GM19438 (cell line): ENCODE measurements around the gene CREBBP.
A peak's percentile ranks its signal among the peaks of the same experiment; 100 is the strongest.
"Not testable (repeated sequence)": the region's sequence is repeated elsewhere in the genome, so short reads cannot be mapped to it uniquely, and the experiment has no call there.

Experiments
- ATAC-seq: cut with Tn5 transposase; IDR thresholded peaks from one replicate; pipeline ENCODE4 v1.9.1; 2021; ENCODE audit warnings: low read depth; ENCODE audit not compliant: unreplicated experiment

CREBBP gene

DNA sequence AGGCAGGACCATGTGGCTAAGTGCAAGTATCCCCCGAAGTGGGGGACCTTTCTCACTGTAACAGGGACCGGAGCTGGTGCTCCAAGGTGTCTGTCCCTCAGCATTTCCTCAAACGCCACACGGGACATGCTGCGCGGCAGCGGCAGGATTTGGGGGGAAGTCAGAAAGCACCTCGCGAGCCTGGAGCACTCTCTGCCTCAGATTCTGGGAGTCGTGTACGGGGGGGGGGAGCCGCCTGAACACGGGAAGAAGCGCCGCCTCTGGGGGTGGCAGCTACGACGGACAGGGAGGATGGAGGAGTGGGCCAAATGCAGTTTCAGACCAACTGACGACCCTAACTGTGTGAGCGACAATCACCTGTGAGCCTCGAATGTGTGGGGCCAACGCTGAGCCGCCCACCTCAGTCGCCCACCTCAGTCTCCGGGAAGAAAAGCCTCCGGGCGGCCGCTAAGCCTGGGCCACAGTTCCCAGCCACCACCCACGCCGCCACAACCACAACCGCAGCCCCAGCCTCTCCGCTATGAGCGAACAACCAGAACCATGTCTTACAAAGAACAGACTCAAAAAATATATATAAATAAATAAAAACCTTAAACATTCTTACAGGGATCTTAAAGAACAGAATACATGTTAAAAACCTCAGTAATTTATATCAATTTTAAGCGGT is 154.4 kb downstream of the CREBBP start:
- ATAC-seq = no peak

GRCh38 chr16:3725276-3725675 is 155.2 kb downstream of the CREBBP start:
- no peak for ATAC-seq

DNA sequence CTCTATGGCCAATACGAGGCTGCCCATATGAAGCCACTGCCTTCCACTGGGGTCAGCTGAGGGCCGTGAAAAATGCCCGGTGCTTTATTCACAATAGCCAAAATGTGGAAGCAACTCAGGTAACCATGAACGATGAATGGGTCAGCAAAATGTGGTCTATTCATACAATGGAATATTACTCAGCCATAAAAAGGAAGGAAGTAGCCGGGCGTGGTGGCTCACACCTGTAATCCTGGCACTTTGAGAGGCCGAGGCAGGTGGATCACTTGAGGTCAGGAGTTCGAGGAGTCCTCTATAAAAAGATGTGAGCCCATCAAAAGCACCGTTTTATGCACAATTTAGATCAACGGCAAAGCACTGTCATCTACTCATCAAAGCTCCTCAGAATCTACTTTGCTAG is 158.0 kb downstream of the CREBBP start:
- ATAC-seq = no peak

DNA sequence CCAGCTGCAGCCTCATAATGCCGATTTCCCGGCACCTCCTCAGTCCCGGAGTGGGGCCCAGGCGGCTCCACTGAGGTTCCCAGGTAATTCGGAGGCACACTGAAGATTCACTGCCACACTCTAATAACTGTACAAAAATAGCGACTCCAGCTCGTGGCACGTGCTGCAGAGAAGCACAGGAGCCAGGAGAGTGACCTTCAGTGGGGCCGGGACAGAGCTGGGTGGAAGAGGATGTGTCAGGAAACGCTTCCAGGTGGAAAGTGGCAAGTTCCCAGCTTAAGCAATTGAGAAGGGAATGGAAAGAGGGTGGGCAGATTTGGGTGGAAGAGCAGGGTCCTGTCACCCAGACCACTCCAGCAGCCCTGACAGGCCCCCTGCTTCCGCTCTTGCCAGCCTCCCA is 160.1 kb downstream of the CREBBP start:
- no peak for ATAC-seq

DNA sequence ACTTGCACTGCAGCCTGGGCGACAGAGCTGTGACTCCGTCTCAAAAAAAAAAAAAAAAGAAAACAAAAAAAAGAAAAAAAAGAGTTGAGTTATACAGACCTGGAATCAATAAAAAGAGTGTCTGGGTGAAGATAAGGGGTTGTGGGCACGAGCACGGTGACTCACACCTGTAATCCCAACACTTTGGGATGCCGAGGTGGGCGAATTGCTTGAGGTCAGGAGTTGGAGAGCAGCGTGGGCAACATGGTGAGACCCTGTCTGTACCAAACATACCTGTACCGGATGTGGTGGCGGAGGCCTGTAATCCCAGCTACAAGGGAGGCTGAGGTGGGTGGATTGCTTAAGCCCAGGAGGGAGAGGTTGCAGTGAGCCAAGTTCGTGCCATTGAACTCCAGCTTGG is 161.9 kb downstream of the CREBBP start:
- ATAC-seq = no peak

DNA sequence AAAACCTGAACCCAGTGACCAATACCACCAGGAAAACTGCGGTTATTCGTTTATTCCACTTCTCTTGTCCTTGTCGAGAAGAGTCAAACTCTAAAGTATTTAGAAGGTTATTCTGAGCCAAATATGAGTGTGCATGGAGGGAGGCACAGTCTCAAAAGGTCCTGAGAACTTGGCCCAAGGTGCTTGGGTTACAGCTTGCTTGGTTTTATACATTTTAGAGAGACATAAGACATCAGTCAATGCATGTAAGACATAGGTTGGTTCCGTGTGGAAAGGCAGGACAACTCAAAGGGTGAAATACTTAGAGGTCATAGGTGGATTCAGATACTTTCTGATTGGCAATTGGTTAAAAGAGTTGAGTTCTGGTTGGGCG is 162.5 kb downstream of the CREBBP start:
- no peak for ATAC-seq

GRCh38 chr16:3717235-3718018 is 163.1 kb downstream of the CREBBP start, which contains the start of gene TRAP1:
TSS of gene TRAP1 (minus strand) at chr16:3717524. CDS start at chr16:3717508, 16 bp downstream.
- peak; percentile 69 for ATAC-seq

GRCh38 chr16:3716831-3717234 is 163.7 kb downstream of the CREBBP start:
- peak; percentile 33 for ATAC-seq

DNA sequence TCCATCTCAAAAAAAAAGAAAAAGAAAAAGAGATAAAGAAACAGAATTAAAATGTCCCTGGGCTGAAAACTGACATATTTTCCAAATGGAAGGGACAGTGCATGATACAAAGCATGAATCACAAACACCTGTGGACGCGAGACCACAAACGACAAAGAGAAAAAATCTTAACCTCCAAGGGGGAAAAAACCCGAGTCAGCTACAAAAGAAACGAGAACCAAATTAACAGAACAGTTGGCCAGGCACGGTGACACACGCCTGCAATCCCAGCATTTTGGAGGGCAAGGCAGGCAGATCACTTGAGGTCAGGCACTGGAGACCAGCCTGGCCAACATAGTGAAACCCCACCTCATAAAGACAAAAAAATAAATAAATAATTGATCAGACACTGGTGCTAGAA is 165.1 kb downstream of the CREBBP start:
- no peak for ATAC-seq

GRCh38 chr16:3714378-3714777 is 166.1 kb downstream of the CREBBP start:
- not testable (repeated sequence) for ATAC-seq

- no peak for ATAC-seq
Measured at GRCh38 chr16:3713587-3714242, 166.8 kb downstream of the CREBBP start.

- no peak for ATAC-seq
Measured at GRCh38 chr16:3712861-3713372, 167.6 kb downstream of the CREBBP start.

- ATAC-seq = no peak
Measured at GRCh38 chr16:3706253-3707012, 174.1 kb downstream of the CREBBP start.

GRCh38 chr16:3702082-3702481 is 178.4 kb downstream of the CREBBP start:
- no peak for ATAC-seq

GRCh38 chr16:3701531-3701930 is 179.0 kb downstream of the CREBBP start:
- ATAC-seq = no peak

GRCh38 chr16:3698941-3699340 is 181.6 kb downstream of the CREBBP start:
- ATAC-seq = no peak

- no peak for ATAC-seq
Measured at GRCh38 chr16:3696425-3697218, 183.9 kb downstream of the CREBBP start.

DNA sequence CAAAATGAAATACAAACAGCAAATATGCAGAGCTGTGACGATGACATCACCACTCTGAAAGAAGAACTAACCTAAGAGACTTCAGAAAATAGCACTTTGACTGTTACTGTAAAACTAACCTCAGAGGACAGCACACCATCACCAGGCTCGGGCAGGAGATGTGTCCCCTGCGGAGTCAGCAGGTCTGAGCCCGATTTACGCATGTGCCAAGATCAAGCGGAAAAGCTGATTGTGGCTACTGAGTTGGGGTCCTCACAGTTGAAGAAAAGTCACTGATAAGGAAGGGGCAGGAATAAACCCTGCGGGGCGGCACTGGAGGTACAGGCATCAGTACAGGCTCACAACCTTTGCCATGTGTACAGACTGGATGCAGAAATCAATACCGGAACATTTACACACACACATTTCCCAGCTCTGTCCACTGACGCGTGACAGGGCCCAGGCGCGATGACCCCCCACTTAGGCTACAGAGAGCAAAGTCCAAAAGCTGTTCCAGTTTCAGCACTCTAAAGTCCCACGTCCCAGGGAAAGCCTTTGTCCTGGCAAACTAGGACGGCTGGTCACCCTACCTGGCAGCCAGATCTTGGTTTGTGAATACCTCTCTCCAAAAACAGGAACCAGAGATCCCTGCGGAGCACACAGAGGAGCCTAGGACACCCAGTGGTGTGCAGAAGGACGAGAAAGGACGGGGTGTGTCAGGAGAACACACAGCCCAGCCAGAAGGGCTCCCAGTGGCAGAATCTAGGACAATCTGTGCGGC is 184.7 kb downstream of the CREBBP start:
- no peak for ATAC-seq

- ATAC-seq = no peak
Measured at GRCh38 chr16:3694051-3694450, 186.5 kb downstream of the CREBBP start.
